Subcutaneous abdominal adipose tissue (tissue), 5 donors: ENCODE measurements around the gene ZNF692.

Experiments
- H3K27ac ChIP-seq: one replicate; pipeline ENCODE4 v1.7.0; 2013; ENCODE audit warnings: low read depth, mild to moderate bottlenecking, inconsistent platforms, low read length, moderate library complexity
- H3K27me3 ChIP-seq, 5 donors: one replicate each; pipeline ENCODE4 v1.7.0; 2013; ENCODE audit warnings: low read length in 5 of 5, inconsistent platforms in 1 of 5; ENCODE audit not compliant: control insufficient read depth in 5 of 5, insufficient read depth in 4 of 5
- H3K36me3 ChIP-seq, 5 donors: one replicate each; pipeline ENCODE4 v1.7.0; 2013; ENCODE audit warnings: low read length in 5 of 5; ENCODE audit not compliant: control insufficient read depth in 5 of 5, insufficient read depth in 5 of 5
- H3K4me1 ChIP-seq, 5 donors: one replicate each; pipeline ENCODE4 v1.7.0; 2013; ENCODE audit warnings: low read length in 5 of 5, mild to moderate bottlenecking in 3 of 5, moderate library complexity in 1 of 5; ENCODE audit not compliant: control insufficient read depth in 5 of 5, insufficient read depth in 5 of 5
- H3K4me3 ChIP-seq, 5 donors: one replicate each; pipeline ENCODE4 v1.7.0; 2013; ENCODE audit warnings: low read length in 5 of 5, low read depth in 1 of 5
- H3K9ac ChIP-seq, 5 donors: one replicate each; pipeline ENCODE4 v1.7.0; 2013; ENCODE audit warnings: low read length in 5 of 5, mild to moderate bottlenecking in 4 of 5, moderate library complexity in 3 of 5
- H3K9me3 ChIP-seq, 5 donors: one replicate each; pipeline ENCODE4 v1.7.0; 2013; ENCODE audit warnings: low read length in 5 of 5; ENCODE audit not compliant: control insufficient read depth in 5 of 5
- donor health status: healthy.
- donor health status: healthy.
- donor health status: healthy.
- donor health status: healthy.
- donor health status: healthy.

Gene ZNF692

DNA sequence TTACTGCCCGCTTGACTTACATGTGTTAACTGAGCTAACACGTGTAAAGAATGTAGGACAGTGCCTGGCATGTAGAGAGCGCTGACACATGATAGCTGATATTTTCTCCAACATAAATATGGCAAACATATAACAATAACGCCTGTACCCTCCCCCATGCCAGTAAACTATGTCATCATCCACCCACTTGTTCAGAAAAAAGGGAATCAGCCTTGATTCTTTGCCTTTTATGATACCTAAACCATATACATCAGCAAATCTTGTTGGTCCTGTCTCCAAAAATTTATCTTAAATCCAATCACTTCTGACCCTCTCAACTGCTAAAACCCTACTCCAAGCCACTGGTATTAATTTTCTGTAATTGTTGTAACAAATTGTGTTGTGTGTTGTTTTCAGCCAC is 1.1 kb upstream of the ZNF692 start:
- H3K9me3 ChIP-seq = no peaks in the 10 kb centered on the region
- peaks cover 0 to 6% (median 5%) of the 10 kb centered on the region in 5 donors for H3K36me3 ChIP-seq
- no peak overlapping the region for H3K4me3 ChIP-seq
- H3K27ac ChIP-seq = no peak overlapping the region
- peaks cover 9 to 38% (median 38%) of the 10 kb centered on the region in 5 donors for H3K4me1 ChIP-seq
- peak overlapping the region in 2 of 5 donors; percentile 84 to 90 for H3K9ac ChIP-seq
- no peaks in the 10 kb centered on the region for H3K27me3 ChIP-seq

DNA sequence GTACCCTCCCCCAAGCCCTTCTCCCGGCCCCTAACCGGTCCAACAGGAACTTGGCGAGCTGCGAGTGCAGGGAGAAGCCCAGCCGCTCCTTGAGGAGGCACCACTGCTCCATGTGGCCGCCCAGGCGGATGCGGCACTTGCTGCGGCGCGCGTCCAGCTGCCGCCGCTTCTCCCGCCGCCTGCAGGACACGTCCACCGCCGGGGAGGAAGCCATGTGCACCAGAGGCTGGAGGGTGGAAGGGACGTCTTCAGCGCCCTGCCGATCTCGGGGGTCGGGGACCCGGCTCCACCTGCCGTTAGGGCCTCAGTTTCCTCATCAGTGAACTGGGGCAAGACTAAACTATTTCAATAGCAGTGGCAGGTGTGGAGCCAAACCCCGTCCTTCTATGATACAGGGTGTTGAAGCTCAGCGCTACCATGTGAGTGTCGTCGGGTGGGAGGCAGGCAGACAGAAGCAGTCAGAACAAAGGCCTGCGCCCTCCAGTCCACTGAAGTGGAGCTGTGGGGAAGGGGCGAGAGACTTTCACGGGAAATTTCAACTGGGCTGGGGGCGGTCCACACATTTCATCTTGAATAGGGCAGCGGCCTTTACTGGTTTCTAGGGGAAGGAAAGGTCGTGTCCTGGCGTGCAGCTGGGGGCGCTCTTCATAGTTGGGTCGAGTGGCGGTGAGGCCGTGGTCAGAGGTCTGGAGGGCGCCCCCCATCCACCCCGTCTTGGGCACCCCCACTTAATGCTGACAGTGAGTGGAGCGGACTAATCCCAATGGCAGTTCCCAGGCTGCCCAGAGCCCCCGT is 592 bp downstream of the ZNF692 start:
- H3K4me3 ChIP-seq = peak overlapping the region; percentile 54 to 82 (median 76)
- peaks cover 9 to 33% (median 32%) of the 10 kb centered on the region in 5 donors for H3K4me1 ChIP-seq
- peak overlapping the region; percentile 21 to 83 (median 70) for H3K9ac ChIP-seq
- H3K9me3 ChIP-seq = no peaks in the 10 kb centered on the region
- no peaks in the 10 kb centered on the region for H3K27me3 ChIP-seq
- H3K27ac ChIP-seq = peak overlapping the region; percentile 86
- H3K36me3 ChIP-seq = peaks cover 0 to 20% (median 10%) of the 10 kb centered on the region in 5 donors

DNA sequence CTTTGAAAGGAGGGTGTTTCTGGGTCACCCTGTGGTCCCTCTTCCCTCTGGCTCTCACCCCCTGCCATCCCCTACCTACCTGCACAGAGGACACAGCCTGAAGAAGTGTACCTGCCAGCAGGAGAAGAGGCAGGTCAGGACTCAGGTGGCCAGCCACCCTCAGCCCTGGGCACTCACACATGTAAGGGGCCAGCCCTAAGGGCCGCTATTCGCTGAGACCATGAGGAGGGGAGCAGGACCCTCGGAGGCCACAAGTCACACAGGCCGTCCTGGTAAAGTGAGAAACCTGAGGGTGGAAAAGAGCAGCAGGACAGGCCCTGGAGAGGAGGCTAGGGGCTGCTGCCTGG is 1.2 kb downstream of the ZNF692 start:
- Histone ChIP-seq H3K27ac (no peak overlapping the region), H3K9me3 (no peaks in the 10 kb centered on the region), H3K4me1 (peaks cover 9 to 31% (median 27%) of the 10 kb centered on the region in 5 donors), H3K27me3 (no peaks in the 10 kb centered on the region), H3K9ac (peak overlapping the region; percentile 11 to 83 (median 39)), H3K4me3 (peak overlapping the region; percentile 27 to 77 (median 71)), H3K36me3 (peaks cover 0 to 20% (median 10%) of the 10 kb centered on the region in 5 donors)

DNA sequence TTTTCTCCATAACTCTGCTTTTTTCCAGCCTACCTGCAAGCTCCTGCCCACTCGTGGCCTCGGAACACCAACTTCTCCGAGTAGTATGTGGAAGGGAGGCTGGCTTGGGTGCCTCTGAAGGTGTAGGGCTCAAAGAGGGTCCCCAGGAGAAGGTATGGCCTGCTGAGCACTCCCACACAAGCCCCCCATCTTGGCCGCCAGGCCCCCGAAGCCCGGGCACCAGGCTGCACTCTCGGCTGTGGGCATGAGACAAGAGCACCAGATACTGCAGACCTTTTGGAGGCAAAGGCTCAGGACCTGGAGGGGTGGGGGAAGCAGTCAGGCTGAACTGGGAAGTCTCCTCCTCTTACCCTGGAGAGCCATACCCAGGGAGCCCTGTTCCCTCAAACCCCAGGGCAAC is 1.7 kb downstream of the ZNF692 start:
- H3K4me3 ChIP-seq = no peak overlapping the region
- H3K27me3 ChIP-seq = no peaks in the 10 kb centered on the region
- H3K27ac ChIP-seq = no peak overlapping the region
- peaks cover 9 to 29% (median 26%) of the 10 kb centered on the region in 5 donors for H3K4me1 ChIP-seq
- peaks cover 0 to 20% (median 10%) of the 10 kb centered on the region in 5 donors for H3K36me3 ChIP-seq
- no peaks in the 10 kb centered on the region for H3K9me3 ChIP-seq
- peak overlapping the region in 1 of 5 donors; percentile 83 for H3K9ac ChIP-seq

DNA sequence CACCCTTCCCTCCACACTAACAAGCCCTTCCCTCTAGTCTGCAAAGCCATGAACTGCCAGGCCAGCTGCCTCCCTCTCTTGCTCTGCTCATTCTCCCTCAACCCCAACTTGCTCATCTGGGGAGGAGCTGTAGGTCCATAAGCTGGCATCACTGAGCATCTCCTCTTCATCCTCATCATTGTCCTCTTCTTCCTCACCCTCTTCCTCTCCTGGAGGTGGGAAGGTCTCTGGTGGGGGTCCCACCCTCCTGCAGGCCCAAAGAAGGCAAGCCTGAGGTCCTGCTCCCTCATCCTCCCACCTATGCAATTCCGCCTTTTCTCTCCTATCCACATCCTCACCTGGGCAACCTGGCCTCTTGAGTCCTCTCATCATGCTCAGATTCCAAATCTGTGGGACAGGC is 2.7 kb downstream of the ZNF692 start:
- H3K36me3 ChIP-seq = peaks cover 0 to 24% (median 14%) of the 10 kb centered on the region in 5 donors
- H3K27me3 ChIP-seq = no peaks in the 10 kb centered on the region
- no peak overlapping the region for H3K9ac ChIP-seq
- H3K27ac ChIP-seq = no peak overlapping the region
- peaks cover 9 to 29% (median 26%) of the 10 kb centered on the region in 5 donors for H3K4me1 ChIP-seq
- no peaks in the 10 kb centered on the region for H3K9me3 ChIP-seq
- H3K4me3 ChIP-seq = no peak overlapping the region

DNA sequence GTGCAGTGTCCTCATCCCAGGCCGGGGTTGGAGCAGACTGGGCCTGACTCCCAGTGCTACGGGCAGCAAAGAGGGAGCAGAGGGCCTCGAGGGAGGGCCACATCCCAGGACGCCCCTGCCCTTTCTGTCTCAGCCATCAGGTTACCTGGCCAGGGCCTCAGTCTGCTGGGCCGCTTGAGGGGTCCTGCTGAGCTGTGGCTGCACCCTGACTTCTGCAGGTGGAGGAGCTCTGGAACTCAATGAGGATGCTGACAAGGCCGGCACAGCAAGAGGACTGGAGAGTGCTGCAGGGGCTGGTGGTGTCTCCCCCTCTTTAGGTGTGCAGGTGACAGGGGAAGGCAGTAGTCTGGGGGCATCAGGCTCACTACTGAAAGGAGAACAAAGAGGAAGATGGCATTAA is 3.3 kb downstream of the ZNF692 start:
- no peaks in the 10 kb centered on the region for H3K9me3 ChIP-seq
- H3K27me3 ChIP-seq = no peaks in the 10 kb centered on the region
- peaks cover 0 to 29% (median 19%) of the 10 kb centered on the region in 5 donors for H3K36me3 ChIP-seq
- no peak overlapping the region for H3K9ac ChIP-seq
- H3K4me1 ChIP-seq = peaks cover 9 to 29% (median 26%) of the 10 kb centered on the region in 5 donors
- no peak overlapping the region for H3K27ac ChIP-seq
- H3K4me3 ChIP-seq = no peak overlapping the region

DNA sequence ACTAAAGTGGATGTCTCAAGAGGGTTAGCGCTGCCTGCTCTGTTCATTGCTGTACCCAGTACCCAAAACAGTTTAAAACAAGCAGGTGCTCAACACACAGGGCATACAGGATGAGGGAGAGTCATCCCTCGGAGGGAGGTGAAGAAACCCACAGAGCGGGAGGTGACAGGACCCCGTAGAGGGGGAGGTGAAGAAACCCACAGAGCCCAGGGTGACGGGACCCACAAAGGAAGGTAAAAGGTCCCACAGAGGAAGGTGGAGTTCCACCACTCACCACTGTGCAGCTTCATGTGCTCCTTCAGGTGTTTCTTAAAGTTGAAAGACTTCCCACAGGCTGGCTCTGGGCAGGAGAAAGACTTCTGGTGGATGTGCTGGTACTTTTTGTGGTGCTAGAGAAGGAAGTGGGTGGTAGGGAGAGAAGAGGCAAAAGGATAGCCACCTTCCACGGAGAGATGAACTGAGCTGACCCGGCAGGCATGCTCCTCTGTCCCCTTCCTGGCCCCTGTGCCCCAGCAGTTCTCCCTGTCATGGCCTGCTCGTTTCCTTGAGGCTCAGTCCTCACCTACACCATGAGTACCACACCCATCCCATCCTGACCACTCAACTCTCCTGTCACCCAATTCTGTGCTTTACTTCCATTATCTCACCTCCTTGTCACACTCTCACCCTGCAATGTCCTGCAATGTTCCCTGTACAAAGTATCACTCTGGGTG is 5.1 kb downstream of the ZNF692 start:
- no peak overlapping the region for H3K27ac ChIP-seq
- no peaks in the 10 kb centered on the region for H3K9me3 ChIP-seq
- no peak overlapping the region for H3K4me3 ChIP-seq
- peaks cover 4 to 23% (median 18%) of the 10 kb centered on the region in 5 donors for H3K4me1 ChIP-seq
- peaks cover 0 to 46% (median 37%) of the 10 kb centered on the region in 5 donors for H3K36me3 ChIP-seq
- H3K27me3 ChIP-seq = no peaks in the 10 kb centered on the region
- no peak overlapping the region for H3K9ac ChIP-seq

DNA sequence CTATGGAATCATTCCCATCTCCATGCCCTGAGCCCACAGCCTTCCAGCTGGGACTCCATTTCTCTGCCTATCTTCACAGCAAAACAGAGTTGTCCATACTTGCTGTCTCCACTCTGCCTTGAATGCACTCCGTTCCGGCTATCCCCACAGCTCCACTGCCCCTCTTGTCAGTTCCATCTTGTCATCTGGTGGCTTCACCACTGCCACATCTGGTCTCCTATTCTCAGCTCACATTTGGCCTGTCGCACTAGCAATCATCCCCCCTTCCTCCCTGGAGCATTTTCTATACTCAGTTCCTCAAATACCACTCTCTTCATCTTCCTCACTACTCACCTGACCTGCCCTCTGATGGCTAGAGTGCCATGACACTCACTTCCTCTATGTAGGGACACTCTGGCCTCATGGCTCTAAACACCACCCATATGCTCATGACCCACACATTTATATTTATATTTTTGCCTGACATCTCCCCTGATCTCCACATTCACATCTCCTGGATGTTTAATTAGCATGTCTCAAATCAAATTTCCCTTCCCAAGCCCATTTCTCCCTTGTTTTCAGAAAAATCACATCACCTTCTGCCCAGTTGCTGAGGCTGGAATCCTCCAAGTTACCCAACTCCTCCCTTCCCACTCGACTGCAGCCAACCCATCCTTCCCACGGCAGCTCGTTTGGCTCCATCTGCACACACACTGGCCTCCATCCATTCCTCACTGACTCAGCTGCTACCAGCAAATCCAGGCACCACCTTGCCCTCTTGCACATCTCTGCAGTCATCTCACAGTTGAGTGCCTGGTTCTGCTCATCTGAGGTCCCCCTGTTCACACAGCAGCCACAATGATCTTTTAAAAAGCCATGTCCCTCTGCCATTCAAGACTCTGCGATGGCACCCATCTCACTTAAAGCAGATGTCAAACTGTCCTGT is 6.1 kb downstream of the ZNF692 start:
- H3K27me3 ChIP-seq = no peaks in the 10 kb centered on the region
- peaks cover 0 to 57% (median 47%) of the 10 kb centered on the region in 5 donors for H3K36me3 ChIP-seq

DNA sequence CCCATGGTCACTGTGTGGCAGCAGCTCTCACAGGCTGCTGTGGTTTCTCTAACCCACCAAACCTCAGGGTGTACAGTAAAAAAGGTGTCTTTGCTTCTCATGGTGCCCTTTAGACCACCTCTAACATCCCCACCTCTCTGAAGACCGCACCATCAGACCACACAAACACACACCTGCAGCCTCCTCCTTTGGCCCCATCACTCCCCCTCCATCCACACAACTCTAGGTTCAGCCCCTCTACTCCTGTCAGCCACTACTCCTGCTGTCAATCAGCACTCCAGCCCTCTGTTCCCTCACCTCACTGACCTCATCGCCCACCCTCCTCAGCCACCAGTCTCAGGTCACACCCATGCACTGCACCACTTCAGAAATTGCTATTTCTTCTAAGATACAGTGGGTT is 7.5 kb downstream of the ZNF692 start:
- H3K4me3 ChIP-seq = no peak overlapping the region
- no peak overlapping the region for H3K9ac ChIP-seq
- H3K9me3 ChIP-seq = no peaks in the 10 kb centered on the region
- no peak overlapping the region for H3K27ac ChIP-seq
- no peaks in the 10 kb centered on the region for H3K27me3 ChIP-seq
- peaks cover 0 to 70% (median 59%) of the 10 kb centered on the region in 5 donors for H3K36me3 ChIP-seq
- H3K4me1 ChIP-seq = peaks cover 0 to 7% (median 4%) of the 10 kb centered on the region in 5 donors

More for the DNA sequence above, 6.1 kb downstream of the ZNF692 start:
- Histone ChIP-seq H3K4me3 (no peak overlapping the region), H3K4me1 (peaks cover 2 to 13% (median 9%) of the 10 kb centered on the region in 5 donors), H3K9me3 (no peaks in the 10 kb centered on the region), H3K27ac (no peak overlapping the region), H3K9ac (no peak overlapping the region)
